ENCODE results near the gene XPO5.

- TF ChIP-seq POLR2A (IDR thresholded peaks at IDR 0.05) = no peak
- TF ChIP-seq POLR2AphosphoS5 (IDR thresholded peaks at IDR 0.05) = no peak
Observed at GRCh38 chr6:43600595-43600994, 24.8 kb upstream of the XPO5 start.
